Measurements from ENCODE around the gene KLHL10. TPM values are rescaled to one million over a fixed set of nuclear protein-coding genes. Genes with fewer than 3 reads are reported as not detected.
A peak's percentile ranks its signal among the peaks of the same experiment; 100 is the strongest.

KLHL10 gene
- total RNA-seq, 1 experiment from 2014 or later: 0.10 TPM

- Histone ChIP-seq H3K27me3 (ENCODE audit: control insufficient read depth, insufficient read depth, low read length) (peaks cover 10% of the 10 kb centered on the region), H3K4me3 (ENCODE audit: insufficient read depth, low read depth, low read length) (peak overlapping the region; percentile 82), H3K36me3 (replicated peaks; ENCODE audit: control insufficient read depth, insufficient read depth, low read length) (peaks cover 2% of the 10 kb centered on the region)
- DNase-seq: peak; percentile 87
These were observed 26.7 kb upstream of the KLHL10 start for GRCh38 chr17:41810659-41811548.

GRCh38 chr17:41811549-41812380 is 25.9 kb upstream of the KLHL10 start, which contains the start of gene P3H4:
TSS of gene P3H4 (minus strand) at chr17:41811949. CDS start at chr17:41811915, 34 bp downstream.
- peak; percentile 95 for DNase-seq
- H3K4me3 ChIP-seq (ENCODE audit: insufficient read depth, low read depth, low read length): peak within 1 kb of the TSS; percentile 82
- peaks cover 10% of the 10 kb centered on the region for H3K27me3 ChIP-seq (ENCODE audit: control insufficient read depth, insufficient read depth, low read length)
- peaks cover 2% of the 10 kb centered on the region for H3K36me3 ChIP-seq (replicated peaks; ENCODE audit: control insufficient read depth, insufficient read depth, low read length)

GRCh38 chr17:41812381-41813151 is 25.1 kb upstream of the KLHL10 start, which contains the start of gene FKBP10:
TSS of gene FKBP10 (plus strand) at chr17:41813004. CDS start at chr17:41813035, 31 bp downstream.
- DNase-seq: peak; percentile 99
- Histone ChIP-seq H3K4me3 (ENCODE audit: insufficient read depth, low read depth, low read length) (peak within 1 kb of the TSS; percentile 82), H3K27me3 (ENCODE audit: control insufficient read depth, insufficient read depth, low read length) (peaks cover 10% of the 10 kb centered on the region), H3K36me3 (replicated peaks; ENCODE audit: control insufficient read depth, insufficient read depth, low read length) (peaks cover 2% of the 10 kb centered on the region)

- Histone ChIP-seq H3K4me3 (ENCODE audit: insufficient read depth, low read depth, low read length) (peak overlapping the region; percentile 82), H3K36me3 (replicated peaks; ENCODE audit: control insufficient read depth, insufficient read depth, low read length) (no peaks in the 10 kb centered on the region; the same call in 1 of the 2 replicates), H3K27me3 (ENCODE audit: control insufficient read depth, insufficient read depth, low read length) (peaks cover 10% of the 10 kb centered on the region)
- no peak for DNase-seq
These were observed 24.4 kb upstream of the KLHL10 start for GRCh38 chr17:41813152-41813680.

- peak overlapping the region; percentile 82 for H3K4me3 ChIP-seq (ENCODE audit: insufficient read depth, low read depth, low read length)
- no peak for DNase-seq
- H3K27me3 ChIP-seq (ENCODE audit: control insufficient read depth, insufficient read depth, low read length): peaks cover 10% of the 10 kb centered on the region
- H3K36me3 ChIP-seq (replicated peaks; ENCODE audit: control insufficient read depth, insufficient read depth, low read length): peaks cover 2% of the 10 kb centered on the region
These were observed 23.9 kb upstream of the KLHL10 start for GRCh38 chr17:41813699-41814124.

- Histone ChIP-seq H3K4me3 (ENCODE audit: insufficient read depth, low read depth, low read length) (no peak overlapping the region), H3K36me3 (replicated peaks; ENCODE audit: control insufficient read depth, insufficient read depth, low read length) (peaks cover 4% of the 10 kb centered on the region), H3K27me3 (ENCODE audit: control insufficient read depth, insufficient read depth, low read length) (peaks cover 10% of the 10 kb centered on the region)
- no peak for DNase-seq
These were observed 23.4 kb upstream of the KLHL10 start for GRCh38 chr17:41814195-41814594.

GRCh38 chr17:41816637-41817320 is 20.8 kb upstream of the KLHL10 start:
- Histone ChIP-seq H3K27me3 (ENCODE audit: control insufficient read depth, insufficient read depth, low read length) (no peaks in the 10 kb centered on the region), H3K36me3 (replicated peaks; ENCODE audit: control insufficient read depth, insufficient read depth, low read length) (peaks cover 6% of the 10 kb centered on the region), H3K4me3 (ENCODE audit: insufficient read depth, low read depth, low read length) (no peak overlapping the region)
- DNase-seq: no peak

- no peak for DNase-seq
These were observed 19.6 kb upstream of the KLHL10 start for GRCh38 chr17:41818024-41818423.

GRCh38 chr17:41821776-41822175 is 15.8 kb upstream of the KLHL10 start:
- no peak overlapping the region for H3K4me3 ChIP-seq (ENCODE audit: insufficient read depth, low read depth, low read length)
- H3K27me3 ChIP-seq (ENCODE audit: control insufficient read depth, insufficient read depth, low read length): no peaks in the 10 kb centered on the region
- DNase-seq: peak; percentile 49
- peaks cover 12% of the 10 kb centered on the region for H3K36me3 ChIP-seq (replicated peaks; ENCODE audit: control insufficient read depth, insufficient read depth, low read length)

More at GRCh38 chr17:41818024-41818423, 19.6 kb upstream of the KLHL10 start:
- H3K27me3 ChIP-seq (ENCODE audit: control insufficient read depth, insufficient read depth, low read length): no peaks in the 10 kb centered on the region
- no peak overlapping the region for H3K4me3 ChIP-seq (ENCODE audit: insufficient read depth, low read depth, low read length)
- peaks cover 9% of the 10 kb centered on the region for H3K36me3 ChIP-seq (replicated peaks; ENCODE audit: control insufficient read depth, insufficient read depth, low read length)

GRCh38 chr17:41822216-41823140 is 15.1 kb upstream of the KLHL10 start:
- Histone ChIP-seq H3K36me3 (replicated peaks; ENCODE audit: control insufficient read depth, insufficient read depth, low read length) (peaks cover 14% of the 10 kb centered on the region), H3K27me3 (ENCODE audit: control insufficient read depth, insufficient read depth, low read length) (no peaks in the 10 kb centered on the region), H3K4me3 (ENCODE audit: insufficient read depth, low read depth, low read length) (no peak overlapping the region)
- no peak for DNase-seq

GRCh38 chr17:41823141-41823524 is 14.5 kb upstream of the KLHL10 start:
- peaks cover 14% of the 10 kb centered on the region for H3K36me3 ChIP-seq (replicated peaks; ENCODE audit: control insufficient read depth, insufficient read depth, low read length)
- no peak for DNase-seq

GRCh38 chr17:41823580-41823979 is 14.0 kb upstream of the KLHL10 start:
- Histone ChIP-seq H3K27me3 (ENCODE audit: control insufficient read depth, insufficient read depth, low read length) (no peaks in the 10 kb centered on the region), H3K36me3 (replicated peaks; ENCODE audit: control insufficient read depth, insufficient read depth, low read length) (peaks cover 13% of the 10 kb centered on the region), H3K4me3 (ENCODE audit: insufficient read depth, low read depth, low read length) (no peak overlapping the region)
- DNase-seq: no peak

More at GRCh38 chr17:41823141-41823524, 14.5 kb upstream of the KLHL10 start:
- no peaks in the 10 kb centered on the region for H3K27me3 ChIP-seq (ENCODE audit: control insufficient read depth, insufficient read depth, low read length)
- H3K4me3 ChIP-seq (ENCODE audit: insufficient read depth, low read depth, low read length): no peak overlapping the region

All from H7 (cell line).